ENCODE data around the gene KRTAP10-4. TPM values are rescaled to one million over a fixed set of nuclear protein-coding genes. Genes with fewer than 3 reads are reported as not detected.
"Not testable (repeated sequence)": the region's sequence is repeated elsewhere in the genome, so short reads cannot be mapped to it uniquely, and the experiment has no call there.

The KRTAP10-4 gene
- total RNA-seq, 2 donors from 2014 or later = not detected

DNA sequence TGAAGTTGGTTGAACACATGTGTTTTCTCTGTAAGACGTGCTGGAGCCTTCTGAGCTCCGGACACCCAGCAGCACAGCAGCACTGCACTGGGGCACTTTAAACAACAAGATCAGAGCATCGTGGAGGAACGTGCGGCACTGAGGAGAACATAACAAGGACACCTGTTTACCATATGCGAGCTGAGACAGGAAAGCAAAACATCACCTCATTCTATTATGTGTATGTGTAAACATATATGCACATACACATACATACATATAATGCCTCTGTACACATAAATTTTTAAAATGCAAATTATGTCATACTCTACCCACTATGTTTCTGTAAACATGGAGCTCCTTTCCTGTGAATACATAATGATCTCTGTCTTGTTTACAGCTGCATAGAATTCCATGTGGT is 22.0 kb downstream of the KRTAP10-4 start:
- Mint-ChIP-seq H3K4me3 (no peak overlapping the region), H3K27ac (peak overlapping the region; percentile 79), H3K36me3 (ENCODE audit: low read depth) (peaks cover 2% of the 10 kb centered on the region), H3K4me1 (peaks cover 8% of the 10 kb centered on the region), H3K27me3 (peaks cover 5% of the 10 kb centered on the region)
- DNase-seq (no peak), ATAC-seq (no peak)
- no peaks in the 10 kb centered on the region for H3K9me3 ChIP-seq (ENCODE audit: control insufficient read depth, low read length, poor library complexity, severe bottlenecking)

- H3K27ac Mint-ChIP-seq = no peak overlapping the region
- peaks cover 8% of the 10 kb centered on the region for H3K4me1 Mint-ChIP-seq
- ATAC-seq (no peak), DNase-seq (no peak)
- peaks cover 9% of the 10 kb centered on the region for H3K27me3 Mint-ChIP-seq
- peaks cover 2% of the 10 kb centered on the region for H3K36me3 Mint-ChIP-seq (ENCODE audit: low read depth)
- no peak overlapping the region for H3K4me3 Mint-ChIP-seq
- no peaks in the 10 kb centered on the region for H3K9me3 ChIP-seq (ENCODE audit: control insufficient read depth, low read length, poor library complexity, severe bottlenecking)
Observed at GRCh38 chr21:44596068-44596725, 22.7 kb downstream of the KRTAP10-4 start.

DNA sequence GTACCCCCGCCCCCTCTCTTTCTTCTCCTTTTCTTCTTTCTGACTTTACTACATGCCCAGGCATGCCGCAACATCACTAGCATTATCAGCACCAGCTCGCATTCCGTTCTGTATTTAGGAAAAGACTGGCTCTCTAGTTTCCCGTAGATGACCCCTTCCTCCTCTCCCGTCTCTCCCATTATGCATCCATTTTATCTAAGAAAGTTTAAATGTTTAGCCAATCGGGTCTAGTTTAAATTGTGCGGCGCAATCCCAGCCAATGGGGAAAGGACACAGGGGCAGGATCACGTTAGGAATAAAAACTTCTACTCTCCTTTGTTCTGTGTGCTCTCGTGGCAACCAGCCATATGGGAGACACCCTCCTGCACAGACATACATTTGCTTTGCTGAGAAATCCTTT is 24.5 kb downstream of the KRTAP10-4 start:
- Mint-ChIP-seq H3K4me1 (peaks cover 13% of the 10 kb centered on the region), H3K36me3 (ENCODE audit: low read depth) (peaks cover 4% of the 10 kb centered on the region), H3K27ac (no peak overlapping the region), H3K4me3 (no peak overlapping the region), H3K27me3 (peaks cover 12% of the 10 kb centered on the region)
- ATAC-seq (no peak), DNase-seq (no peak)
- H3K9me3 ChIP-seq (ENCODE audit: control insufficient read depth, low read length, poor library complexity, severe bottlenecking) = no peaks in the 10 kb centered on the region

GRCh38 chr21:44599264-44600029 is 25.9 kb downstream of the KRTAP10-4 start:
- ATAC-seq (no peak), DNase-seq (no peak)
- Mint-ChIP-seq H3K27me3 (peaks cover 12% of the 10 kb centered on the region), H3K36me3 (ENCODE audit: low read depth) (peaks cover 4% of the 10 kb centered on the region), H3K4me1 (peaks cover 13% of the 10 kb centered on the region), H3K4me3 (no peak overlapping the region), H3K27ac (no peak overlapping the region)
- no peaks in the 10 kb centered on the region for H3K9me3 ChIP-seq (ENCODE audit: control insufficient read depth, low read length, poor library complexity, severe bottlenecking)

DNA sequence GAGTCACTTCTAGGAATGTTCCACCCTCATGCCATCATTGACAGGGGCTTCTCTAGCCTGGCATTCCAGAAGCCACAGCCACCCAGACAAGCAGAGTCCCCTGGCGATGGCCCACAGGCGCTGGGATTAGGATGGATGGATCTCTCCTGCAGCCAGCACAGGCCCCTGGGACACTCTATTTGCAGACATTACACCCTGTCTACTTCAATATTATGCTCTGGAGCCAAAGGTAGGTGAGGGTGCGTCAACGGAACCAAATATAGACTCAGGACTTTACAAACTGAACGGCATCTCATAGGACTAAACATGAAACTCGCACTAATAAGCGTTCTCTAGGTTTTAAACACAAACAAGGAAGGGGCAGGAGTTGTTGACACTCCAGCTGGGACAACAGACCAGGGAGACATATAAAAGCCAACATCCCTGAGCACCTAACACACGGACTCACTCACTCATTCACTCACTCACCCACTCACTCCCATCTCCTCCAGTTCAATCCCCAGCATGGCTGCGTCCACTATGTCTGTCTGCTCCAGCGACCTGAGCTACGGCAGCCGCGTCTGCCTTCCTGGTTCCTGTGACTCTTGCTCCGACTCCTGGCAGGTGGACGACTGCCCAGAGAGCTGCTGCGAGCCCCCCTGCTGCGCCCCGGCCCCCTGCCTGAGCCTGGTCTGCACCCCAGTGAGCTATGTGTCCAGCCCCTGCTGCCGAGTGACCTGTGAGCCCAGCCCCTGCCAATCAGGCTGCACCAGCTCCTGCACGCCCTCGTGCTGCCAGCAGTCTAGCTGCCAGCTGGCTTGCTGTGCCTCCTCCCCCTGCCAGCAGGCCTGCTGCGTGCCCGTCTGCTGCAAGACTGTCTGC is 26.8 kb downstream of the KRTAP10-4 start, which contains the start of gene KRTAP10-7:
KRTAP10-7 (plus strand) TSS at position 480 of the 861 bp plus-strand sequence; CDS start at position 505, 25 bp downstream.
- H3K9me3 ChIP-seq (ENCODE audit: control insufficient read depth, low read length, poor library complexity, severe bottlenecking); H3K27ac Mint-ChIP-seq; H3K36me3 Mint-ChIP-seq (ENCODE audit: low read depth); H3K4me3 Mint-ChIP-seq; ATAC-seq; H3K4me1 Mint-ChIP-seq; DNase-seq: not testable (repeated sequence)
- H3K27me3 Mint-ChIP-seq = peaks cover 12% of the 10 kb centered on the region

GRCh38 chr21:44601091-44601490 is 27.6 kb downstream of the KRTAP10-4 start:
- H3K9me3 ChIP-seq (ENCODE audit: control insufficient read depth, low read length, poor library complexity, severe bottlenecking); H3K4me1 Mint-ChIP-seq; H3K36me3 Mint-ChIP-seq (ENCODE audit: low read depth); DNase-seq; ATAC-seq; H3K27ac Mint-ChIP-seq; H3K4me3 Mint-ChIP-seq: not testable (repeated sequence)
- H3K27me3 Mint-ChIP-seq = peaks cover 12% of the 10 kb centered on the region

DNA sequence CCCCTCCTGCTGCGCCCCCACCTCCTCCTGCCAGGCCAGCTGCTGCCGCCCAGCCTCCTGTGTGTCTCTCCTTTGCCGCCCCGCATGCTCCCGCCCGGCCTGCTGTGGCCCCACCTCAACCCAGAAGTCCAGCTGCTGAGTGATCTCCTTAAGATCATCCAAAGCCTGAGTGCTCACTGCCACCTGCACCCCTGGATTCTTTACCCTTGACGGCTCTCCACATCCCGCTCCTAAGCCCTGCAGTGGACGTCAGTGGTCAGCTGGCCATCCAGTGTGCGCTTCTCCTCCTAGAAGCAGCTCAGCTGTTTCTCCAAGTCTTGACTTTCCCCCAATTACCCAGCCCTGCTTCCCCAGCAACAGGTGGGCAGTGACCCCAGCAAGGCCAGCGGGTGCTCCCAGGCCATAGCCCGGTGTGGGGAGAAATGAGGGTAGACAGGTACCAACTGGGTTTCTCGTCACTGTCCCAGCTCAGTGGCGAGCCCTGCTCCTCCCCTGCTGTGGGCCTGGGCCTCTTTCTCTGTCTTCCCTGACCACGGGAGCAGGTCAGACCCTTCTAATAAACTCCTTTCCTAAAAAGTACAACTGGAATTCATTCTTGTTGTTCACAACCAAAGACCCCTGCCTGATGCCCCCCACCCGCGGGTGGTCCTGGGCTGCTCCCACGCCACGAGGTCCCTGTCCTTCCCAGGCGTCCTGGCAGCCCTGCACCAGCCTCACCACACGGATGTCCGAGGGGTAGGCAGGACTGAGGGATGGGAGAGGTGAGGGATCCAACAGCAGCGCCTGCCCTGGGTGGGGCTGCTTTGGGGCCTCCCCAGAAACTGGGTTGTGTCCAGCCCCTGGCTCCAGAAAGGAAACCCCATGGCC is 28.3 kb downstream of the KRTAP10-4 start:
- no peak overlapping the region for H3K4me3 Mint-ChIP-seq
- ATAC-seq = no peak
- DNase-seq = no peak
- peaks cover 12% of the 10 kb centered on the region for H3K27me3 Mint-ChIP-seq
- peaks cover 4% of the 10 kb centered on the region for H3K36me3 Mint-ChIP-seq (ENCODE audit: low read depth)
- H3K27ac Mint-ChIP-seq = no peak overlapping the region
- peaks cover 2% of the 10 kb centered on the region for H3K9me3 ChIP-seq (ENCODE audit: control insufficient read depth, low read length, poor library complexity, severe bottlenecking)
- peaks cover 7% of the 10 kb centered on the region for H3K4me1 Mint-ChIP-seq

DNA sequence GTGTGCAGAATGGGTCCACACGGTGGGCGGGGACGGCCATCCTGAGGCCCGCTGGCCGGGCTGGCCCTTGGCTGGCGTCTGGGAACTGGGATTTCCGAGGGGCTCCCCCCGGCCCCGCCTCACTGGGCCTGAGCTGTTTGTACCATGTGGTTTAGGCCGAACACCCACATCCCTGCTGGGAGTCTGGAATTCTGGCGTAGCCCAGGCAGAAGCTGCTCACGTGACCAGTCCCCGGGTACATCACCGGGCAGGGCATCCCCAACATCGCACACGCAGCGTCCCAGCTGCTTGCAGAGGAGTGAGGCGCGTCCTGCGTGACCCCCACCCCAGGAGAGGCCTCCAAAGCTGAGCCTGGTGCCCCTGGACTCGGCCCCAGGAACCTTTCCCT is 28.9 kb downstream of the KRTAP10-4 start:
- no peak overlapping the region for H3K4me3 Mint-ChIP-seq
- ATAC-seq (no peak), DNase-seq (no peak)
- H3K27me3 Mint-ChIP-seq = peaks cover 12% of the 10 kb centered on the region
- peaks cover 4% of the 10 kb centered on the region for H3K36me3 Mint-ChIP-seq (ENCODE audit: low read depth)
- H3K4me1 Mint-ChIP-seq = peaks cover 7% of the 10 kb centered on the region
- peaks cover 2% of the 10 kb centered on the region for H3K9me3 ChIP-seq (ENCODE audit: control insufficient read depth, low read length, poor library complexity, severe bottlenecking)
- no peak overlapping the region for H3K27ac Mint-ChIP-seq

- DNase-seq (no peak), ATAC-seq (no peak)
- Mint-ChIP-seq H3K27ac (no peak overlapping the region), H3K36me3 (ENCODE audit: low read depth) (peaks cover 4% of the 10 kb centered on the region), H3K27me3 (peaks cover 12% of the 10 kb centered on the region), H3K4me1 (peaks cover 7% of the 10 kb centered on the region), H3K4me3 (no peak overlapping the region)
- peaks cover 2% of the 10 kb centered on the region for H3K9me3 ChIP-seq (ENCODE audit: control insufficient read depth, low read length, poor library complexity, severe bottlenecking)
Observed at GRCh38 chr21:44603109-44603875, 29.8 kb downstream of the KRTAP10-4 start.

DNA sequence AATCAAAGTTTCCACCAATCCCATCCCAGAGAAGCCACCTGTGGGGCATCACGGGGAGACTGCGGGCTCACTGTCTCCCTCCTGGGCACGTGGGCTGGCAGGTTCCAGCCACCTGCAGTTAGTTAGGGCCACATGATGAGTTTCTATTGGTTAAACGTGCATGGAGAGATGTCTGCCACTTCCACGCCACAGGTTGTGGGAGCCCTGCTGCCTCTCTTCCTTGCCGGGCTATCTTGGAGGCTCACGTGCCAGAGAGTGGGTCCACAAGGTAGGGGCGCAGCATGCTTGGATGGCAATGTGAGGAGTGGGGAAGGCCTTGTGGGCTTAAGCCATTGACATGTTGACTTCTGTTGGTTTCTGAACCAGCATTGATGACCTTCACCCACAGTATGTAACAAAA is 30.4 kb downstream of the KRTAP10-4 start:
- no peak for DNase-seq
- H3K27me3 Mint-ChIP-seq = peaks cover 12% of the 10 kb centered on the region

DNA sequence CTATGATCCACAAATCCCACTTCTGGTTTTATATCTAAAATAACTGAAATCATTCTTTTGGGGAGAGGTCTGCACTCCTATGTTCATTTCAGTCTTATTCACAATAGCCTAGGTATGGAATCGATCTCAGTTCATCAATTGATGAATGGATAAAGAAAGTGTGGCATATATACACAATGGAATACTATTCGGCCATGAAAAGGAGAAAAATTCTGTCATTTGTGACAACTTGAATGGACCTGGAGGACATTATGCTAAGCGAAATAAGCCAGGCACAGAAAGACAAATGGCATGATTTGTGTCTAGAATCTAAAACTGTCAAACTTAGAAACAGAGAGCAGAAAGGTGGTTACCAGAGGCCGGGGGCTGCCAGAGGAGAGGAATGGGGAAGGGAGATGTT is 33.0 kb downstream of the KRTAP10-4 start:
- Mint-ChIP-seq H3K4me1 (peaks cover 4% of the 10 kb centered on the region), H3K4me3 (no peak overlapping the region), H3K36me3 (ENCODE audit: low read depth) (peaks cover 3% of the 10 kb centered on the region), H3K27ac (no peak overlapping the region), H3K27me3 (peaks cover 6% of the 10 kb centered on the region)
- DNase-seq = no peak
- ATAC-seq = no peak
- H3K9me3 ChIP-seq (ENCODE audit: control insufficient read depth, low read length, poor library complexity, severe bottlenecking) = peaks cover 2% of the 10 kb centered on the region

More for the DNA sequence above, 30.4 kb downstream of the KRTAP10-4 start:
- Mint-ChIP-seq H3K36me3 (ENCODE audit: low read depth) (peaks cover 4% of the 10 kb centered on the region), H3K27ac (no peak overlapping the region), H3K4me3 (no peak overlapping the region), H3K4me1 (peaks cover 7% of the 10 kb centered on the region)
- H3K9me3 ChIP-seq (ENCODE audit: control insufficient read depth, low read length, poor library complexity, severe bottlenecking) = peaks cover 2% of the 10 kb centered on the region
- no peak for ATAC-seq

DNA sequence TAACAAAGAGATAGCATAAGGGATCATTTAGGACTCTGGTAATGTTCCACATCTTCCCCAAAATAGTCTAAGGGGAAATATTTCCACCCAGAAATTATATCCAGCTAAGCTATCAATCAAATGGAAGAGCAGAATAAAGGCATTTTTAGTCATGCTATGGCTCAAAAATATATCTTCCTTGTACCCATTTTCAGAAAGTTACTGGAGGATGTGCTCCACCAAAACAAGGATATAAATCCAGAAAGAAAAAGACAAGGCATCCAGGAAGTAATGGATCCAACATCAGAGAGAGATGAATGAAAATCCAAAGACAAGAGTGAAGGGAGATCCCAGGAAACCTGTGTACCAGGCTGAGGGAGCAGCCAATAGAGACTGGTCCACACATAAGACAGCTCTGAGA is 35.7 kb downstream of the KRTAP10-4 start:
- Mint-ChIP-seq H3K4me3 (no peak overlapping the region), H3K36me3 (ENCODE audit: low read depth) (peaks cover 2% of the 10 kb centered on the region), H3K27me3 (no peaks in the 10 kb centered on the region), H3K27ac (no peak overlapping the region), H3K4me1 (peaks cover 4% of the 10 kb centered on the region)
- peaks cover 2% of the 10 kb centered on the region for H3K9me3 ChIP-seq (ENCODE audit: control insufficient read depth, low read length, poor library complexity, severe bottlenecking)
- no peak for ATAC-seq
- no peak for DNase-seq
